Ecto neural progenitor cell (in vitro differentiated cells): ENCODE data around the gene MOG.

Experiments
- DNase-seq: peaks from one replicate; pipeline ENCODE4 v3.0.0-alpha.2; 2018; ENCODE audit warnings: low spot score

MOG gene

DNA sequence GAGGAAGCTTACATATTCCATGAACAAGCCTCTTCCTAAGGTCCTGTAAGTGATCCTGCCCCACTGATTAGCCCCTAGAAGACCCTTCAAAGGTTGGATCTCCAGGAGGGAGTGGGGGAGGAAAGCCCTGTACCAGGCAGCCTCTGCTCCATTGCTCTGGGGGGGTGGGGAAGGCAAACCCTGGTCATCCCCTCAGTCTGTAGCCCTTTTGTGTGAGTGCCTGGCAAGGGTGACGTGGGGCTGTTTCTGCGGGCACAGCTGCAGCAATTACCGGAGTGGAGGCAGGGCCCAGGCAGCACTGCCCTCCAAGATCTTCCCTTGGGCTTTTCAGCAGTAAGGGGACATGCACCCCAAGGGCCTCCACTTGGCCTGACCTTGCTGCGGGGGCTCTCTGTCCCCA, at the start of gene MOG:
MOG (plus strand) TSS at position 295 of the 400 bp plus-strand sequence. CDS start 118 bp downstream, outside the sequence.
- DNase-seq = no peak

DNA sequence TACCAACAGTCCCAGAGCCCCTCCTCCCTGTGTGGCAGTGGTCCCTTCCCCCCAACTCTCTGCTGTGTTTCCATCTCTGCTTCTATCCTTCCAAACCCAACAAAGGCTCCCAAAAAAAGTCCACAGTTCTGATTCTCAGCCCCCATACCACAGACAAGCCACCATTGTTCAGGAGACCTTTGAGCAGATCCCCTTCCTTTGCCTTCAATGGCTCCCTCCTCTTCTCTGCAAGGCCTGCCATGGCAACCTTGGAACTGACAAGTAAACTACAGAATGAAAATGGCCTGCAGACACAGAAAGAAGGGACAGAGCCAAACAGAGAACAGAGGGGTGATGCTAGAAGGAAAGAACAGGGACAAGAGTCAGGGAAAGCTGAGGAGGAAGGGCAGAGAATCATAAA, 48.8 kb upstream of the MOG start:
- no peak for DNase-seq

DNA sequence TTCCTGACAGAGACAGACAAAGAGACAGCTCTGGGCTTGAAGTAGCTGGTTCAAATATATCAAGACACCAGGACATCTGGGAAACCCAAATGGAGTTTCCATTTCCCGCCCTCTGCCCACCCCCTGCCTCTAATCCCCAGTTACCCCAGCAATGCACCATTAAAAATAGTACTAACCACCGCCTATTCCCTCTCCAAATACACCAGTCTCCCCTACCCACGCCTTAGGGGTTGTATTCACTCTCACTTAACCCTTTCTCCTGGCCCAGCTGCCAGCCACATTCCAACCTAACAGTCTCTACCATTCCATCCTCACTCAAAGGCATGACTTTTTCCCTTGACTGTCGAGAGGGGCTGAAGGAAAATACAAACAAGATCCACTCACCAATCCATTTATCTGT, 46.4 kb upstream of the MOG start:
- no peak for DNase-seq

DNA sequence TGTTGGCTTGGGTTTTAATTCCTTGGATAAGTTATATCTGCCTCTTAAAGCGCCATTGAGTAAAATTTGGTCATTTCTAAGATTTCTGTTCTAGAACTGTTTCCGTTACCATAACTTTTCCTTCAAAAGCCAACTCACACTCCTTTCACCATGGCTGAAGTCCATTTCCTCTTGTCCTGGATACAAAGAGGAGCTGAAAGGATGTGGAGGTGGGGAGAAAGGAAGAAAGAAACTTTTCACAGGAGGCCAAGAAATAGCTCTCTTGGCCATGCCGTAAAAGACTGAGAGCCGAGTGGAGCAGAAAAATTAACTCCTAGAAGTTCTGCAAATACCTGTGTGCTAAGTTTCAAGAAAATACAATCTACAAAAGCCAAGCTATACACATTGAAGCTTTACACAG, 45.5 kb upstream of the MOG start:
- DNase-seq = no peak

DNA sequence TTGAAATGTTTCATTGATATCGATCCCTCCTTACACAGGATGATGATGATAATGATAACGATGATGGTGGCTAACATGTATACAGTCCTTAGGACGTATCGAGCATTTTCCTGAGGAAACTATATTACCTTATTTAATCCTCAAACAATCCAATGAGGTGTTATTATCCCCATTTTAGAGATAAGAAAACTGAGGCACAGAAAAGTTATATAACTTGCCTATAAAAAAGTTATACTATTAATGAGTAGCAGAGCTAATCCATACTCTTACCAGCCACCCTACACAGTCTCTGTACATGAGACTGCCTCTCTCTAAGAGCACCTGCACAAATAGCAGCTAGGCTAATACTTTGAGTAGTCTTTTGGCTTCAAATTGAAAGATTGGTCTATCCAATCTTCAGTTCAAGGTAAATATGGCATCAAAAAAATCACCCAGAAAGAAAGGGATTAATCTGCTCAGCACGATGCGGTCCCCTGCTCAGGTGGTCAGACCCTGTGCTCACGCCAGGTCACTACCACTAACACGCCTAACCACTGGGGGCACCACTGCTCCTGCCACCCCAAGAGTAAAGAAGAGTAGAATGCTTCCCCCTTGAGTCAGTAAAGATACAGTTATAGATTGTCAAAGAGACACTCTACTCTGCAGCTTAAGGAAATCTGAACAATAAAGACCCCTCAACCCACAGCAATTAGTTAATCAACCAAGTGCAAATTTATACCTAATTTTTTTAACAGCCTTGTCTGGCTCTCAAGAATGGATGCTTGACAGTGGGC, 38.9 kb upstream of the MOG start:
- DNase-seq = no peak

DNA sequence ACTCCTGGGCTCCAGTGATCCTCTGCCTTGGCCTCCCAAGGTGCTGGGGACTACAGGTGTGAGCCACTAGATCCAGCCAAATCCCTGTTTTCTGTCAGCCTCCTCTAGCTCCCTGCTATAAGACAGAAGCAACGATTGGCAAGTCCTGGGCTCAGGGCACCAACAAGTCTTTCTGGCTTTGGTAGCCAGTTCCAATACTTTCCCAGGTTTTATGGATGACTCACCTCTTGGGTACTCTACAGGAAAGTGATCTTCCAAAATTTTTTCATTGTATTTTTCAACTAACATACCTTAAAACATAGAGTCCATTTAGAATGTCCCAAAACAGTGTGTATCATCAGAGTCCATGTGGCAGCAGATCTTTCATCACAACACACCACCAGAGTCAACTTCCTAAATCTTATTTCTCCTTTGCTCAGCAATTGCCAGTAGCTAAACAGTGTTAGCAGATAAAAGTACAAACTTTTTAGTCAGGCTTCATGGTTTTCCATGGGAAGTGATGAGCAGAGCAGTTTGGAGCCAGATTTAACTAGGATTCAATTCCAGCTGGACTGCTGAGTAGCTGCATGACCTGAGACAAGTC, 37.2 kb upstream of the MOG start:
- no peak for DNase-seq

DNA sequence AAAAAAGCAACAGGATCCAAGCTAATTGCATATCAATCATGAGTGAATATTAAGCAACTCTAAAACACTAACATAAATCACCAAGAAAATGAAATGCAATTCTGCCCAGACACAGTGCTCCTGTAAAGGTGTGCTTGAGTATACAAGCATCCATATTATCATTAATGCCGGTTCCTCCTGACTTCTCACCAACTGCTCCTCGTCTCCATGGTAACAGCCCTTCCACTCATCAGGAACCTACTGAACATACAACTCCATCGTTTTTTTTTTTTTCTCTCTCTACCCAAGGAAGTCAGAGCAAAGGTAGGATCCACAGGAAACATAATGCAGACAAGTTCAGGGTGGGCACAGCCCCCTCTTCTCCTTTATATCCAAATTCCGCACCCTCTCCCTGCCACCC, 36.3 kb upstream of the MOG start:
- DNase-seq = no peak

DNA sequence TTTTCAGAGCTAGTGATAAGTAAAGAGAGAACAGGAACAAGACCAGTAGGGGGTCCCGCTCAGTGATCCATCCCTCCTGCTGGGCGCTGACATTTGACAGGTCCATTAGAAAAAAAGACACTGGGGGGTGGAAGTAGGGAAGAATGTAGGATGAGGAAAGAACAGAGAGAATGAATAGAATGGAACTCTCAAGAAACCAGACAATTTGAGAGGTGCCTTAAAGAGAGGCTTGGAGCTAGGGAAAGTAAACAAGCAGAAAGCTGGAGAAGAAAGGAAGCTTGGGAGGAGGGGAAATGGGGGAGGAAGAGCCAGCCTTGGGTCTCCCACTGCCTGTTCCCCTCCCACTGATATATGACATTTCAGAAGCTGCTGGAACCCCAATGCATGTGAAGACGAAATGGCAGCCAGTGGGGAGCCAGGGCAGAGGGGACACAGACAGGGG, 32.4 kb upstream of the MOG start:
- no peak for DNase-seq

DNA sequence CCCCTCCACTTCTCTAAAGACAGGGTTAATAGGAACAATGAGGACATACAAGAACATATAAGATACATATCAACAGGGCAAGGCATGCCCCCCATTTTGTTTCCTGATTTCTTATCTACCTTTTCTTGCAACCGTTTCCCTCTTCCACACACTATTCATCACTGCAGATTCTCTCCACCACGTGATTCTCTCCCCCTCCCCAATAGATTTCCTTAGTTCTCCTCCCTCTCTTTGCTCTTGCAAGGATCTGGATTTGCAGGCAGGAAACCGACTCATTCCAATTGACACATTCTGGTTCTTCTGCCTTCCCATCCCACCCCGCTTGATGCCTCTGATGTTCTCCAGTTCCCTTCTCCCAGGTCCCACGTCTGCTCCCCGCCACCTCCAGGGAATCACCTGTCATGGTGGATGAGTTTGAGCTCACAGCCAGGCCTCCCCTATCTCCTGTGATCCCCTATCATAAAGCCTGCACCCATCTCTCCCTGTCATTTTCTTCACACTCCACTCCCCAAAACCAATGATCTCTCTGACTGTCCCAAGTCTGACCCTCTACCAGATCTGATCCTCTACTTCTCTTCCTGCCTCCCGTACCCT, 31.5 kb upstream of the MOG start:
- no peak for DNase-seq

DNA sequence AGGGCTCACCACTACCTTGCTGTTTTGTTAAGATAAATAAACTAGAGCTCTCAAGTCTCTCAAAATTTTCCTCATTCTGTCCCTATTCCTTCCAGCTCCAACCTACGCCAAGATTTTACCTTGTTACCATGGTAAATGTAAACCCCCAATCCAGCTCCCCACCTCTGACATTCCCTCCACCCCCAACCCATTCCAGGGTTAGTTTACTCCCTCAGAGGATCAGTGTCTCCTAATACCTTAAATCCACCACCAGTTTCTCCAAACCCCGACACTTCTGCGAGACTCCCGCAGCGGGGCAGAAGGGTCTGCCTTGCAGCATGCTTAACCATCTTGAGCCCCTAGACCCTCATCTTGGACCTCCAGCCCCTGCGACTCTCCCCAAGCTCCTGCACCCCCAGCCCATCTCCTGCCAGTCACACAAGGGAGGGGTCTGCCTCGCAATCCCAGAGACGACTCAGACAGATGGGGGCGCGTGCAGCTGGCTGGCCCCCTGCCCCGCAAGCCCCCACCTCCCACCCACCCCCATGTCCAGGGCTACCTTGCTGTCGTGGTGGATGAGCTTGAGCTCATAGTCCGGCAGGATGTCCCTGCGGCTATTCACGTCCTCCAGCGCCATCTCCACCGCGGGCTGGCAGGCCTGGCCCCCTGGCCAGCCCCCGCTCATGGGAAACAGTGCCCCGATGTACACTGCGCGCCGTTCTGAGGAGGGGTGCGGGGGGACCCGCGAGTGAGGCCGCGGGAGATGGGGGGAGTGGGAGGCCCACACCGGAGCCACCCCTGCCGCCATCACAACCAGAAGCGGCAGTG, 29.7 kb upstream of the MOG start:
- peak; percentile 58 for DNase-seq

DNA sequence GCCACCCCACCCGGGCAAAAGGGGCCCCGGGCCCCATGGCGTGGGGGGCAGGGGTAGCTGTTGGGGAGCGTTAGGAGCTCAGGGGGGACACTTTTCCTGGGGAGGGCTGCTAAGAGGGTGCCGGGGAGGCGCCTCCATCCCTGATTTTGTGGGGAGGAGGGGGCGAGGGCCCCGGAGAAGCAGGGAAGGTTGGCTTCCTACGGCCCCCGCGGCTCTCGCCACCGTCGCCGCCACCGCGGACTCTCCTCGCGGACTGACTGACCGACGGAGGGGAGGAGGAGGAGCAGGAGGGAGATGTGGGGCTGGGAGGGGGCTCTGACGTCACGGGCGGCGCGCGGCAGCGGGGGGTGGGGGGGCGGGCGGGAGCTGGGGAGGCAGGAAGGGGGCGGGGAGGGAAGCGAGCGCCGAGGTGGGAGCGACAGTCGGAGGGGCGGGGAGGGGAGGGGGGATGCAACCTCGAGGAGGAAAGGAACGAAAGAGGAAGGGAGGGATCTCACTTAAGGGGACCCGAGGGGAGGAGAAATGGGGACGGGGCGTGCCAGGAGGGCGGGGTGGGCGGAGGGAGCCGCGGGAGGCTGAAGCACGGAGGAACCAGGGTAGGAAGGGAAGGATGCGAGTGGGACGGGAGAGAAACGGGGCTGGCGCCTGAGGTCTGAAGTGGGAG, 29.0 kb upstream of the MOG start:
- peak; percentile 88 for DNase-seq

DNA sequence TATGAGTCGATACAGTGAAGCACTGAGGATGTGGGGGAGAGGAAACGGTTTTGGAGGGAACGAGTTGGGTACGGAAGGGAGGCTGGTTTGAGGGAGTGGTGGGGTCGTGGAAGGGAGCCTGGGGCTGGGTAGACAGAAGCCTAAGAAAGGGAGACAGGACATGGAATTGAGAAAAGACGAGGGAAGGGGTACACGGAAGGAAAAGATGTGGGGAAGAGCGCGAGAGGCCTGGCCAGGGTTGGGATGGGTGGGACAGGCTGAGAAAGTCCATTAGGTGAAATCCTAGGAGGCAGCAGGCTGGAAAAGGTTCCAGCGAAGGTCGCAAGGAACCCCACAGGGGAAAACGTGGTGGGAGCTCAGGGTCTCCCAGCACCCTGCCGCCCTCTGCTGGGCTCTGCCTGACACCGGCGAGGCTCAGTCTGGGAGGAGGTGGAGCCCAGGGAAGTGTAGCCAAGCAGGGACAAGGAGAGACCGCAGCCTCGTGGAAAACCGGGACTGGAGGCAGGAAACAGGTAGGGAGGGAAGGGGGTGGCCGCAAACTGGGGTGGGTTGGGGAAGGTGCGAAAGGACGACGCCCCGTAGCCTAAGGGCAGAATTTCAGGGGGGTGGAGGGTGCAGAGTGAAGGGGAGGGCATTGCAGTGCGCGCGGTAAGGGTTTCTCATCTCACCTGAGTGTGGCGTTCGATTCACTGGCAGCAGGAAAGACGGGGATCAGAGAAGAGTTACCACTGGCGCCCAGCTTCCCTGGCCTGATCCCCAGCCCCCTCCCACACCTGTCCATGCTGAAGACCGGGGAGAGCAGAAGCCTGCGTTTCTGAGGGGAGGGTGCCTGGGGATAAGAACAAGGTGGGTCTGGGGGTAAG, 28.2 kb upstream of the MOG start:
- DNase-seq = peak; percentile 88

DNA sequence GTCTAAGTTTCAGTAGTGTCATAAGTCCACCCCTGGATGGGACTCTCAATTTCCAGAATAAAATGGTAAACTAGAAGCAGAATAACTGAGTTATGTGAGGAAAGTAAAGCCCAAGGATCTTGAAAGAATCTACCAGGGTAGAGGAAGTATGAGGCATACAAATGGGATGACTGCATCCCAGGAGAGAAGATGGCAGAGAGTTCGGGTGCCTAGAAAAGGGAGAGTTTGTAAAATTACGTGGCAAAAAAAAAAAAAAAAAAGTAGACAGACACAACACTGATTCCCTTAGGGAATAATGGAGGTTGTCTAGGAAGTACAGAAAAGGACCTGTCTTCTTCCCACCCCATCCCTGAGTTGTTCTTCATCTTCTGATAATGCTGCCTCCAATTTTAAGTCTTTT, 27.3 kb upstream of the MOG start:
- DNase-seq = no peak

DNA sequence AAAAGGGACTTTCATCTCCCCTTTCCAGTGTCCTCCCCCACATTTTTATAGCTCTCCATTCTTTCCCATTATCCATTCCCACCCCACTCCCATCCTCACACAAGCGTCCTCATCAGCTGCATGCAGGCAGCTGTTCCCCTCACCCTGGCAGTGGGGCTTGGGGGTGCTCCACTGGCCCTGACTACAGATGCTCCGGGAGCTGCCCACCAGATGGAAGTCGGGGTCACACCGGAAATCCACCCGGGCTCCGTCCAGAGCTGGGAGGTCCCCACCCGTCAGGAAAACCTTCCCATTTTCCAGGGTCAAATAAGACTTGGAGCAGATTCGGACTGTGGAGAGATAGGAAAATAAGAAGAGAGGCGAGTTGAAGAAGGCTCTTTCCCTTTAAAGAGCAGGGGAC, 26.6 kb upstream of the MOG start:
- no peak for DNase-seq

DNA sequence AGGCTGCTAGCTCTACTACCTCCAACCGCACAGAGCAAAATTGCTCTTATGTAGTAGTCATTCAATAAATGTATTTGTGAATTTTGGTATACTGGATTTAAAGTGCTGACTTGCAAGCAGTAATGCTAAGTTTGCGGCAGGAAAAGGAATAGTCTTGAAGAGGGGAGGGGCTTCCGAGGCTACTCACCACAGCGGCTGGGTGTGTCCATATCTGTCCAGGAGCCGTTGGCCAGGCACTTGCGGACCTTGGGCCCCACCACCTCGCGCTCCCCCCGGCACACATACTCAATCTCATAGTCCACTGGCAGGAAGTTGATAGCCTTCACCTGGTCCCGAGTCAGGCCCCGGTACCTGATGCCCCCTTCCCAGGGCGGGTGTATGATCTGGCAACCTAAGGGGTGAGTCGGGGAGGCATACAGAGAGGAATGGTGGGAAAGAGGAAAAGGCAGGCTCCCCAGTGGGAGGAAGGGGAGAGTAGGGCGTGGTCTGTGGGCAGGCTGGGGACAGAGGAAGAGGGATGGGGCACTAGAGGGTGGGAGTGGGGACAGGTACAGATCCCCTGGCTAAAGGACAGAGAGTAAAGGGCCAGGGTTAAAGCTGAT, 25.6 kb upstream of the MOG start:
- DNase-seq = peak; percentile 56

DNA sequence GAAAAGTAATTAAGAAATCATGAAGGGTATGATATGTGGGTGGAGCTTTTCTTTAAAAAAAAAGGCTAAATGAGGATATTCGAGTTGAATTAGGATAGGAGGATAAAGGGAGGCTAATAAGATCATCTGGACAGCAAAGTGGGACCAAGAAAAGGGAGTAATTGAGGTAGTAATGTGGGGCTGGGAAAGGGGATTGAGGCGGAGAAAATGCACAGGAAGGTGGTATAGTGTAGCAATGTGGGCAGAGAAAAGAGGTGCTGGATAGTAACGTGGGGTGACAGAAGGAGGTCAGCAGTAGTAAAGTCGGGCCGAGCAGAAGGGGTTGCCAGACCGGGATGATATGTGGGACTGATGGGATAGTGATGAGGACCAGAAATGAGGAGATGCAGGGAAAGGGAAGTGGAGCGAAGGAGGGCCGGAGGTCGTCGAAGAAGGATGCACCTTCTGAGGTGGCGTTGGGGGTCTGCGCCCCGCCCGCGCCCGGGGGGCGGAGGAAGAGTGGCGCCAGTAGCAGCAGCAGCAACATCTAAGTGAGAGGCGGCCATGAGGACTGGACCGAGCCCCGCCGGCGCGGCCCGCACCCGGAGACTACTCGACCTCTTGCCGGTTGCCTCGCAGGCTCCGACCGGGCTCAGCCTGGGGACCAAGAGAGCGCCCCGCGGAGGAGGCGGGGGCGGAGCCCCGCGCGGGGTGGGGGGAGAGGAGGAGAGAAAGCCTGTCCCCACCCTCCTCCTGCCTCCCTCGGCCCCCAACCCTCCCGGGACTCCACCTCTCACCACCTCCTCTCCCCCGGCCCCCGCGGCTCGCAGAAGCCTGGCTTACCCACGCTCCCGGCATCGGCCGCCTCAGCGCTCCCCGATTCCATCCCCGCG, 24.8 kb upstream of the MOG start:
- DNase-seq = peak; percentile 83

DNA sequence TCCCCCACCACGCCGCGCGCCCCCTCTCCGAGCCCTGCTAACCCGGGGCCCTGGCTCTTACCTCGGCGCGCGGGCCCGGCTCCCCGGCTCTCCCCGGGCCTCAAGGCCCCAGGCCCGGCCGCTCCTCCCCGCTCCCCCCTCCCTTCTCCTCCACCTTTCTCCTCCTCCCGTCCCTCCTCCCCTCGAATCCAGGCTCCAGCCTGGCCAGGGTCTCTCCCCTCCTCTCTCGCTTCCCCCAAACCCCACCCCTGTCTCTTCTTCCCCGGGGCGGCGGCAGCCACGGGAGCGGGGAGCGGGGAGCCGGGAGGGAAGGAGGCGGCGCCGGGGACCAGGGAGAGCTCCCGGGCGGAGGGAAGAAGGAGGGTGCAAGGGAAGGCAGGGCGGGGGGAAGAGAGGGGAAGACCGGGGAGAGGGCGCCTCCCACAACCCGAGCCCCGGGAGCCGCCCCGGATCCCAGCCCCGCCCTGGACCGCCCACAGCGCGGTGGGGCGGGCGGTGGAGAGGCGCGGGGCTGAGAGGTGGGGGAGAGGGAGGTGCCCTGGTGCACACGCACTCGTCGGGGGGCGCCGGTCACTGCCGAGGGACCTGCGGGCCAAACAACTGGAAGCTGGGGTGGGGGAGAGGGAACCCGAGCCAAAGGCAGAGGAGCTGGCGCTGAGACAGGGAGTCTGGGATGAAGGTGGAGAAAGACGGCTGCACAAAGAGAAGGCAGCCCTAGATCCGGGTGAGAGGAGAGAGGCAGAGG, 23.9 kb upstream of the MOG start, which contains the start of gene GABBR1:
GABBR1 (minus strand) TSS at position 395 of the 745 bp plus-strand sequence. CDS start 798 bp downstream, outside the sequence.
- DNase-seq = peak; percentile 90

DNA sequence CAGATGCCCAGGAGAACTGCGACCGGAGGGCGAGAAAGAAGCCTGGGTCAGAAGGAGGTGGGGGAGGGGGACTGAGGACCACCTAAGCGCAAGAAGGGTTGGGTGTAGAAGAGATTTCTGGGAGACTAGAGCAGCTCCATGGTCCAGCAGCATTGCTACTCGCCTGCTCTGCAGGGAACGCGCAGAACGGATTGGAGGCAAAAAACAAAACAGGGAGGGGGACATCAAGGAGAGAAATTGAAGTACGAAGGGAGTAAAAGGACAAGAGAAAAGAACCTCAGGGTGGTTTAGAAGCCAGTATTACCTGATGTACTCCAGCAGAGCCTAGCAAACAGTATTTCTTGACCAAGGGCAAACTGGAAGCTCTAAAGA, 23.4 kb upstream of the MOG start:
- no peak for DNase-seq

DNA sequence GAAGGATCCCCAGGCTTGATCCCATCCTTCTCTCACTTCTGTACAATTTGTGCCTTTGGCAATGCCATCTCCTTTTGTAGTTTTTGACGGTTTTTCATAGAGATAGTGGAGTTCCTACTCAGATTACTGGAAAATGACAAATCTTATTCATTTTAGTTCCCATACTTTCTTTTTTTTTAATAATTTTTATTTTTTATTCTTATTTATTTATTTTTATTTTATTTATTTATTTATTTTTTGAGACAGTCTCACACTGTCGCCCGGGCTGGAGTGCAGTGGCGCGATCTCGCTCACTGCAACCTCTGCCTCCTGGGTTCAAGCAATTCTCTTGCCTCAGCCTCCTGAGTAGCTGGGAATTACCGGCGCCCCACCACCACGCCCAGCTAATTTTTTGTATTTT, 19.6 kb upstream of the MOG start:
- no peak for DNase-seq
